Activated CD8-positive, alpha-beta memory T cell treated with anti-CD3 and anti-CD28 coated beads, Interleukin-2, amount 50 U/mL, for 24 hours (primary cell): ENCODE measurements around the gene CPHXL.

ENCODE experiments used
- DNase-seq: peaks from one replicate; pipeline ENCODE4 v3.0.0-alpha.2; 2020; ENCODE audit errors: extremely low read depth

Gene CPHXL

DNA sequence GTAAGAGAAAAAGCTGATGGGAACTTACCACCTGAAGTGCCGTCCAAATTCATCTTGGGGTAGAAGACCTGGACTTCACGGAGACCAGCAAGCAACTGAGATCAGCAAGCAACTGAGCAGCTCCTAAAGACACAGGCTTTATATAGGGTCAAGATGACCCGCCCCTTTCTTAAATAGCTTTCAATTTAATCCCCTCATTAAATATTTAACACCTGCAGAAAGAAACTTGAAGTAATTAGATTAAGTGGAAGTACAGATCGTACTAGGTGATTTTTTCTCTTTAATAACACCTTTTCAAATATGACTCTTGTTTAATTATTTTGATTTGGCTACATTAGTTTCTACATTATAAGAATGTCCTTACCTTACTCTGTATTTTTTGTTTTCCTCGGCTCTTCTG lies at the start of gene CPHXL:
Gene CPHXL (minus strand): TSS at position 101 of the 400 bp plus-strand sequence. CDS start 48 bp downstream, at position 53.
- no peak for DNase-seq

DNA sequence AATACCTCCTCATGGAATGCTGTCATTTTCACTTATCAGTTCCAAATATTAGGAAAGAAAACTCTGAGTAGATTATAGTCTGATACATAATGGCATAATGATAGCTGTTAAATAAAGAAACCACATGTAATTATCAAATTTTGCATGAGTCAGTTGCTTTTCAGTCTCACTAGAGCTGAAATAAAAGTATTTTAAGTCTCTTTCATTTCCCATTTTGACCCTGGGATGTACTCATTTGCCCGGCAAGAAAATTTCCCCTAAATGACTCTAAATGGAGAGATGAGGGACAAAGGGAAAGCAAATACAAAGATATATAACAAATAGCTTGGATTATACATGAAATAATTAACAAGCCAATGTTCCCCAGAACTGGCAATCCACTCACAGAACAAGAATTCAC lies 47.9 kb upstream of the CPHXL start:
- DNase-seq = no peak

DNA sequence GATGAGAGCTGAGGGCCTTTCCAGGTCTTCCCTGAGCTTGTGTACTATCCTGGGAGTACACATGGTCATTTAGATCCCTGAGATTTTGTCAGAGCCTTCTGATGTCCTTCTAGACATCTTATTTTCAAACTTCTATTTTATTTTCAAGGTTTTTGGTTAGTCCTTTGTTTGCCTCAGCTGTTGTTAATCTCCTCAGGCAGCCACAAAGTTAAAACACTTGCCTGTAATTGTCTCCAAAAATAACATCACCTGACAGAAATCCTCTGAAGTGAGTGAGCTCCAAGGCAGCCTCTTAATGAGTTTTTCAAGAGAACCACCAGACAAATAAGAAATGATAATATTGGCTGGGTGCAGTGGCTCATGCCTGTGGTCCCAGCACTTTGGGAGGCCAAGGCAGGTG lies 43.8 kb upstream of the CPHXL start:
- no peak for DNase-seq

DNA sequence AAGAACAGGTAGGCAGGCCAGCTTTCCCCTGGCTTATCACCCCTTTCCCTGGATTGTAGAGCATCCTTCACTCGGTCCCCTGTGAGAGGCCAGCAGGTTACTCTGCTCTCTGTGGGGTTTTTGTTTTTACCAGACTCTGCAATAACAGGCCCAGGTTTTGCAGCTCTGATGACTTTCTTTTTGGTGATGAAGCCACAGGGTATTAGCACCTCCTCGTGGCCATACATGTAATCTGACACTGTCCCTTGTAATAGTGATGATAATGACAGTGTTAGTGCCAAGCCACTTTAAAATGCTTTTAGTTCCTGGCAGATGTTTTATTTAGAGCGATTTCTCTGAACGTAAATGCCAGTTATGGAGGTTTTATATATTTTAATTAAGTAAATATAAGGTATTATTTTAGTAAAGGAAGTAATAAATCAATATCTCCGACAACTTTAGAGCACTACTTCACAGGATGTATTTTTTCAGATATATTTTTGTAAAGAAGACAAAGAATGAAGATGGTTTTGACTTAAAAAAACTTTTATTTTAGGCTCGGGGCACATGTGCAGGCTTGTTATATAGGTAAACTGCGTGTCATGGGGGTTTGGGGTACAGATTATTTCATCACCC lies 38.0 kb upstream of the CPHXL start:
- DNase-seq = no peak

DNA sequence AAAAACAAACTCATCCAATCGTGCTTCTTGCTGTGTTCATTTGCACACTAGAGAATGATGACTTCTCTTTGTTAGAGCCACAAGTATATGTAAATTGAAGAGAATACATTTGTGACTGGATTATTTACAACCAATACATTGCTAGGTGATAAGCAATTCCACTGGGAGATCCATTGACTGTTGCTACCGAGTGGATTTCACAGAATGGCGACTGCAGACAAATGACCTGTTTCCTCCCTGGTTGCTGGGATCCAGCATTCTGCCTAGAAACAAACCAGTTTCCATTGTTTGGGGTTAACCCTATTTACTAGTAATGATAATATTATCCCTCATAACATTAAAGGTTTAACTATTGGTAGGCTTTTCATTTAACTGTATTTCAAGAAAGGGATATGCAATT lies 36.9 kb upstream of the CPHXL start:
- DNase-seq = no peak

DNA sequence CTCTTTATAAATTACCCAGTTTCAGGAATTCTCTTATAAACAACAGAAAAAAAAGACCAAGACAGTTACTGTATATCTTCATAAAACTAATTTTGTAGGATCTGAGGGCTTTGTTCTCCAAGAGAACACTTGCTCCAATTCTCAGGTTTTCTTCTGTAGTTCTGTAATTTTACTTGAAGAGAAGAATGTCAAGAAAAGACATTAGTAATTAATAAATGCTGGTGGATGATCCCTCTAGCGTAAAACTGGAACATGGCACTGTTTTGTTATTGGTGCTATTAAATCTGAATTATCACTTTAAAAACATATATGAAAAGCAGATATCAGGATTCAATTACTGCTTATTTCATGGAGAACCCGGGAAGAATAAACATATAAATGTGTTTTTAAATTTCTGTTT lies 36.5 kb upstream of the CPHXL start:
- DNase-seq = no peak

DNA sequence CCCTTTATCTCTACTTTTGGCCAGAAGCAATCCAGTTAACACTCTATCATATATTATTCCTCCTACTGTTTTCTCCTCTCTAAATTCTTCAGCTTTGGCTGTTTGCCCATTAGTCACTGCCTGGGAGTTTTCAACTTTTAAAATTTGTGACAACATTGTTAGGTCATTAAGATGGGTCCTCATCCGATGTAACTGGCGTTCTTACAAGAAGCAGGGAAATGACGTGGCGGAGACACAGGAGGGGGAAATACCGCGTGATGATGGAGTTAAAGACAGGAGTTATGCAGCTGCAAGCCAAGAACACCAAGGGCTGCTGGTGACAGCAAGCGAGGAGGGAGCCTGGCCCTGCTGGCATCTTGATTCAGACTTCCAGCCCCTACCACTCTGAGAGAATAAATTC lies 34.8 kb upstream of the CPHXL start:
- DNase-seq = no peak

DNA sequence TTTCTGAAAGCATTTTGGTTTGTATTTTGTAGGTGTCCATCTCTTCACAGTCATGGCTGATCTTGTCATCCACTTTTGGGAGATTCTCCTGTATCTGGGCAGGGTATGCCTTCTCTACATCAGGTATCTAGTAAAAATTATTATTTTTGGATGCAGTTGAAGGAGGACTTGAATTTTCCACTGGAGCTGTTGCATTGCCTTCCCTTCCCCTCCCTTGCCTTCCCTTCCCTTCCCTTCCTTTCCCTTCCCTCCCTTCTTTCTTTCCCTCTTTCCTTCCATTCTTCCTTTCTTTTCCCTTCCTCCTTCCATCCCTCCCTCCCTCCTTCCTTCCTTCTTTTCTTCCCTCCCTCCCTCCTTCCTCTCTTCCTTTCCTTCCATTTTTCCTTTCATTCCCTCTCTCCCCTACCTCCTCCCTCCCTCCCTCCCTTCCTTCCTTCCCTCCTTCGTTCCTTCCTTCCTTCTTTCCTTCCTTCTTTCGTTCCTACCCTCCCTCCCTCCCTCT lies 33.8 kb upstream of the CPHXL start:
- no peak for DNase-seq

DNA sequence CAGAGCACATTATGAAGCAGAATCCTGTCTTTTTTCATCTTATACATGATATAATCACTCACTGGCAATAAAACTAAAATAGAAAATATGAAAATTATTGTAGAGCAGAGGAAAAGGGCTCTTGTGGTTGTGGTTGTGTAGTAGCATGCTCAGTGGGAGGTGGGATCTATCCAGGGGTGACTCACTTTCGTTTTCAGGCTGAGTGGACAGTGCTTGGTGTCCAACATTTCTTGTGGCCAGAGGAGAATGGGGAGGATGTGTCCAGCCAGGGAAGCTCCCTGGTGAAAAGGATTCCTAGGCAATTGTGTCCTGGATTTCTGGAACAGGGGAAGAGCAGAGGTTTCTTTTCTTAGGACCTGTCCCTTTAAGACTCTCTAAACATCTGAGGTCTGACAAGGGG lies 31.9 kb upstream of the CPHXL start:
- no peak for DNase-seq

DNA sequence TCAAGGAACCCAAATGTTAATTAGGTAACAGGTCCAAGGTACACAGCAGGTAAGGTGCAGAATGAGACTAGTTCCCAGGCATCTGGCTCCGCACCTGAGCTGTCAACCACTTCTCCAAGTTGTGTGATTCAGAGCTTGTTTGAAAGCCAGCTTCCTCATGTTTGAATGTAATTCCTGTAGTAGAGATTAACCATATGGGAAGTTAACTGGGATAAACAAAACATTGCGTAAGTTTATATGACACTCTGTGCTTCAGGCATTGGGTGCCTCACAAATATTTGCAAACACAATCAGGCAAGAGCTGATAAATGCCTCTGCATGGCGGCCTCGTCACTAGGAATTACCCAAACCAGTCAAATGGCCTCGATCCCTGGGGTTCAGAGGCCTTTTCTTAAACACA lies 27.9 kb upstream of the CPHXL start:
- DNase-seq = no peak

DNA sequence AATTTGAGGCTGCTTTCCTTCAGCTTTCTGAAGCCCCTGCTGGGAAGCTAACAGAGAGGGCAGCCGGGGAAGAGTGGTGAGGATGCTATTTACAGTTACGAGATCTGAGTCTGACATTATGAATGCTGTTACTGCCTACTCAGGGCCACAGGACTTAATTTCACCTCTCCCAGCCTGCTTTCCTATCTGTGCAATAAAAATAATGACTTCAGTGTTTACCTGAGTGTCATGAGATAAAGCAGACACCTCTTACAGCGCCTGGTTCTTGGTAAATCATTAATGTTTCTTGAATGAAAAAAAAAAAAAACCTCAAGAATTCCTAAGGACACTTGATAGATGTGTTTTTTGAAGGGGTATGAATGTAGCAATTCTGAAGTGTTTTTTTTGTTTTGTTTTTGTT lies 24.2 kb upstream of the CPHXL start:
- no peak for DNase-seq

DNA sequence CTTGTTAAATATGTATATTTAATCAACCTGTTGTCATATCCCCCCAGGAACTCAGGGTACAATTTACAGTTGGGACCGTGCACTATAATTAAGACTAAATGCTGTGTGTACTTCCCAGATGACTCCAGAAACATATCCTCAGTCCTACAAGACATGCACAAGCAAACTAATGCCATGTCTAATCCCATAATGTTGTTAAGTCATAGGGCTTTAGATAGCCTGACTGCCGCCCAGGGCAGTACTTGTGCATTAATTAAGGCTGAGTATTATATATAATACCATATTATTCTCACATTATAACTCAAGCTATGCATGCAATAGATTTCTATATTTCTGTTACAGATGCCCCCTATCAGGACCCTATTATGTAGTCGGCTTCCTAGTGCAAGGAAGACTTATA lies 20.1 kb upstream of the CPHXL start:
- DNase-seq = no peak

DNA sequence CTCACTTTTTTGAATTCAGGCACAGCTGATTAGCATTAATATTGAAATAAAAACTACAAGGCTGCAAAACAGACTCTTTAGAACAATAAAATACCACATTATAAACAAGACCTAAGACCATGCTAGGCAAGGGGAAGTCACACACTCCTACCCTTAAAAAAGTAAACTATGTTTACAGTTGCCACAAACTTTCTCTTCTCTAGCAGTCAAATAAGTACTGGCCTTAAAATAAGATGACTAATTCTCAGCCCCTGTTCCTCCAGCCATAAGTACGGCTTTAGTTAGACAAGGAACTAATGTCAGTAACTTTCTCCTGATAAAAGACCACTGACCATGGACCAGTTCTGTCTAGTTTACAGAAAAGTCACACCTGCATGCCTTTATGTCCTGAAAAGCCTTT lies 19.5 kb upstream of the CPHXL start:
- DNase-seq = no peak

DNA sequence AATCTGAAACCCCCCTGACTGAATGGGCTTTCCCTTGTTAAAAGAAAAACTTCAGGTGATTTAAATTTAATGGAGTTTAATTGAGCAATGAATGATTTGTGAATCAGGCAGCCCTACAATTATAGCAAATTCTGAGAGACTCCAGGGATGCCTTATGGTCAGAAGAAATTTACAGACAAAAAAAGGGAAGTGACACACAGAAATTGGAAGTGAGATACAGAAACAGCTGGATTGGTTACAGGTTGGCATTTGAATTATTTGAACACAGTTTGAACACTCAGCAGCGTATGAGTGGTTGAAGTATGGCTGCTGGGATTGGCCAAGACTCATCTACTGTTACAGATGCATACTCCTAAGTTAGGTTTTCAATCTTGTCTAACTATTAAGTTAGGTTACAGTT lies 19.0 kb upstream of the CPHXL start:
- no peak for DNase-seq

DNA sequence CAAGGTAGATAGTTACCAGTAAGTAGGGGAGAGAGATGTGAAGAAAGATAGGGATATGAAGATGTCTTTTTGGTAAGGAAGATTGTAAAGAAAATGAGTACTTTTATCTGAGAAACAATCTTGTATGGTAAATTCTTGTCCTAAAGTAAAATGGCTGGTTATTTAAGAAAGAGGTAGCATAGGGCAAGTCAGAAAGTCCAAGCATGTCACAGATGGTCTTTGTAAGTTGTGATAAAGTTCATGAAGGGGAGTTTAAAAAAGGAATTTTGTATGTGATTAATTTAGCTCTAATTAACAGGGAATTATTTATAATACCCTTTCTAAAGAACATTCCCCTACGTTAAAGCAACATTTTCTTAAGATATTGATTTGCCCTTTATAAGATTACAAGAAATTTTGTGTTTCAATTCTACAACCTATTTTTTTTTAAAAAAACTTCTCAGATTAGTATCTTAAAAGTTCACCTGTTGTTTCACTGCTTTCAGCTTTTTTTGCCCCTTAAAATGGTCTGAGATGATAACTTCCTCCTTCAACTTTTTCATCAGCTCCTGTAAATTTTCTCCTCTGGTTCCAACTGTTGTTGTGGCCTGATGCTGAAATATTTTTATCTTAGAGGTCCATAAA lies 16.2 kb upstream of the CPHXL start:
- DNase-seq = no peak

DNA sequence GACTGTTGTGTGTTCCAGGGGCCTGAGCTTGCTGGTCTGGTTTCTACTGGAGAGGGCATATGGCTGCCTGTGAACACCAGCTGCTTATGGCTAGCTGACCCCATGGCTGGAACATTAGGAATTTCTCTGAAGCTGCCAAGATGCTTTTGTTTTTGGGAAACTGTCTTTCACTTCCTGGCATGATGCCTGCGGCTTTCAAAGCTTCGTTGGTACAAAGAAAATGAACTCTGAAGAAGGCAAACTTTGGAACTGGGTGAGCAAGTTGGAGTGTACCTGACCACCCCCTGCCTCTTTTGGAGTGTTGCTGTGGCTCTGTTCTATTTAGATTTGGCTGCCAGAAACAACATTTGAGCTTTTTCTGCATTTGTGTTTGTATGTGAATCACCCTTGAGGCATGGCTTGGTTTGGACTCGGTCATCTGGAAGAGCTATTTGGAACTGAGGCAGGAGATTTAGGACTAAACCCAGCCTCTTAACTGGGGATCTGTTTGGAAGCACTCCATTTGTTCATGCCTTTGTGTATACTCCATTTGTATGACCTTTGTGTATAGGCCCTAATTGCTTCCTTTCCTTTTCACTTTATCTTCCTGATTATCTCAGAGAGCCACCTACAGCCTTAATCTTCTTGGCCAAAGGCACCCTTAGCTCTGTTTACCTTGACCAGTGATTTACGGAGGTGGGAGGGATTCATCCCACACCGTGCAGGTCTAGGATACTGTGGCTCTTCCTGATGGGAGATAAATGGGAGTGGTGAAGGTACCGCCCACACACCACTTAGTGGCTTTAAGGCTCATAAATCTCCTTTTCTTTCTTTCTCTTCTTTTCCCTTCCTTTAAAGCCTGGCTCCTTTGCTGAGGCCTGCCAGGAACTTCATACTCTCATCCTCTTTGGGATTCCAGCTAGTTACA lies 7.3 kb upstream of the CPHXL start:
- no peak for DNase-seq

DNA sequence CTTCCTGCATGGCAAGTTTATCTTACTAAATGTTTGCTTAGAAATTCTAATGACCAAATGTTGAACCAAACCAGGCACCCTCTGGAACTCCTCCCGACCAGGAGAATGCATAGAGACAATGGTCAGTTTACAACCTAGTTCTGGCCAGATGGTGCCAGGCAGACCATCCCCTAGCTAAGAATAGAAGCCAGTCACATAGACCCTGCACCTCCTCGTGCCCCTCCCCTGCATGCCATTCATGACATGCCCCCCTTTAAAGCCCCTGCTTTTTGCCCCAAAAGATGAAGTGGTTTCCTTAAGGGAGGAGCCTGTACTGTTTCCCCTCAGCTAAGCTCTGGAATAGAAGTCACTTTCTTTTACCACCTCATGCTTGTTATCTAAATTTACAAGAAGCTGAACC lies 6.6 kb upstream of the CPHXL start:
- no peak for DNase-seq

DNA sequence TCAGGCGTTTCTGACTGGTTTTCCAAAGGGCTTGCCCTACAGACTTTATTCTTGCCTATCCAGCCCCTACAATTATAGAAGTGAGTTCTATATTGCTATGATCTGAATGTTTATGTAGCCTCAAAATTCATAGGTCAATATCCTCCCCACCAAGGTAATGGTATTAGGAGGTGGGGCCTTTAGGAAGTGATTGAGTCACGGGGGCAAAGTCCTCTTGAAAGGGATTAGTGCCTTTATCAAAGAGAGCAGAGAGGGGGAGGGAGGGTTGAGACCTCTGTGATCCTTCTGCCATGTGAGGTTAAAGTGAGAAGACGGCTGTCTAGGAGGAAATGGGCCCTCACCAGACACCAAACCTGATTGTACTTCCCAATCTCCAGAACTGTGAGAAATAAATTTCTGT lies 931 bp upstream of the CPHXL start:
- no peak for DNase-seq

DNA sequence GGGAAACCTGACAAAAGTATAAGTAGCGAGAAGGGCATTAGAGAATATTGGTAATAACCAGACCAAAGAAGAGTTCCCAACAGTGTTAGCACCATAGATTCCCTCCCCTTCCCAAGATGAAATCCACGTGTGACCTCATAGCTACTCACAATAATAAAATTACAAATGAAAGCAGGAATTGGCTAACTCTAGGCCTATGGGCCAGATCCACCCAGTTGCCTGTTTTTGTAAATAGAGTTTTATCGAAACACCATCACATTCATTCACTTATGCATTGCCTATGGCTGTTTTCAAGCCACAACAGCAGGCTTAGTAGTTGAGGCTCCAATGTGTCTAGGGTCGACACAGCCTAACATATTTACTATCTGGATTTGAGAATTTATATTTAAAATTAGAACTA lies 7.8 kb downstream of the CPHXL start:
- DNase-seq = no peak

DNA sequence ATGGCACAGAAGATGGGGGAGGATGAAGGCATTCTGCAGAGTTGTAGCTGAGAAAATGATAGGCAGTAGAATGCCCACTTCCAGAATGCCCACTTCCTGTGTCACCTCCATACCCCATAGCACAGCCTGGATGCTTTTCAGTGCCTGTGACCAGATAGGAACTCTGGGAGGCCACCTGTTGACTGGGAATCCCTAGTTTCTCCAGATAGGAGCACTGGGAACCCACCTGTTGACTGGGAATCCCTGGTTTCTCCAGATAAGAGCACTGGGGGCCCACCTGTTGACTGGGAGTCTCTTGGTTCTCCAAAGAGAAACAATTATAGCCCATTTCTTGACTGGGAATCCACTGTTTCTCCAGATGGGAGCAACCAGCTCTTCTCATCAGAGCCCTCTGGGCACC lies 11.6 kb downstream of the CPHXL start:
- no peak for DNase-seq

DNA sequence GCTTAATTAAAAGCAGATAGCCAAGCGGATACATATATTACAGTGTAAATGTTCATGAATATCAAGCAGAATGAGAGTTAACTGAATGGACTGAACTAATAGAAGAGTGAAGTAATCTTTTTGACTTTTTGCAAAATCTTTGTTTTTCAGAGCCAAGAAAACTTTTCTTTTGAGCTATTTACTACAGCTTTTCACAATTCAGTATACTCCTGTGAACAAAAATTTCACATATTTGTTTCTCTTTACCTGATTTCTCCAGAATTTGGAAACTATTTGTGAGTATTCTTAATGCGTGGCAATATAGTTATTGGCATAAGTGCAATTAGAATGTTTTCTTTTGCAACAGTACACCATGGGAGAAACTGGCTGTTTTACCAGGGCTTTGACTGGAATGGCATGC lies 15.9 kb downstream of the CPHXL start:
- DNase-seq = no peak

DNA sequence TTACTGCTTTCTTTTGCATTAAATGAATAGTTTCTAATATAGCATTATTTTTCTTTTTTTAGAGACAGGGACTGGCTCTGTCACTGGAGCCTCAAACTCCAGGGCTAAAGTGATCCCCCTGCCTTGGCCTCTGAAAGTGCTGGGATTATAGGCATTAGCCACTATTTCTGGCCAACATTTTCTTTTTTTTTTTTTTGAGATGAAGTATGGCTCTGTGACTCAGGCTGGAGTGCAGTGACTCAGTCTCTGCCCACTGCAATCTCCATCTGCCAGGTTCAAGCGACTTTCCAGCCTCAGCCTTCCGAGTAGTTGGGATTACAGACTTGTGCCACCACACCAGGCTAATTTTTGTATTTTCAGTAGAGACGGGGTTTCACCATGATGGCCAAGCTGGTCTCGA lies 23.0 kb downstream of the CPHXL start:
- DNase-seq = no peak

DNA sequence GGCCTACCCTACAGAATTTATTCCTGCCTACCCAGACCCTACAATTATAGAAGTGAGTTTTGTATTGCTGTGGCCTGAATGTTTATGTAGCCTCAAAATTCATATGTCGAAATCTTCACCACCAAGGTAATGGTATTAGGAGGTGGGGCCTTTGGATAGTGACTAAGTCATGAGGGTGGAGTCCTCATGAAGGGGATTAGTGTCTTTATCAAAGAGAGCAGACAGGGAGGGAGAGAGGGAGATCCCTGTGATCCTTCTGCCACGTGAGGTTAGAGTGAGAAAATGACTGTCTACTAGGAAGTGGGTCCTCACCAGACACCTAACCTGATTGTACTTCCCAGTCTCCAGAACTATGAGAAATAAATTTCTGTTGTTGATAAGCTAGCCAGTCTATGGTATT lies 24.0 kb downstream of the CPHXL start:
- DNase-seq = no peak
